ENCODE data around the gene GDI2. TPM values are rescaled to one million over a fixed set of nuclear protein-coding genes. Genes with fewer than 3 reads are reported as not detected.
"Not testable (repeated sequence)": the region's sequence is repeated elsewhere in the genome, so short reads cannot be mapped to it uniquely, and the experiment has no call there.

GDI2 gene
- total RNA-seq, 2 experiments from 2014 or later: 187 to 194 TPM

DNA sequence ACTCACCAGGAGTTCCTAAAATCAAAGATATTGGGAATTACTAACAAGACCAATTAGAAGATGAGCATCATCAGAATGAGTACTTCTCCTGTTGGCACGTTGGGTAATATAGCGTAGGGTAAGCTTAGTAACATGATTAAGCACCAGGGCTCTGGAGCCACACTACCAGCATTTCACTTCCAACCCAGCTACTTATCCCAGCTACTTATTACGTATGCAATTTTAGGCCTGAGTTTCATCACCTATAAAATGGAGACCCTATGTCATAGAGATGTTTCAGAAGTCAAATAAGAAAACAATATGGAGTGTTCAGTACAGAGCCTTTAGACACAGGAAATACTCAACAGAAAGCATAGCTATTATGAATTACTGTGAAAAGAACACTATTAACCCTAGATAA lies 19.0 kb downstream of the GDI2 start:
- peaks cover 33% of the 10 kb centered on the region for H3K36me3 Mint-ChIP-seq
- POLR2A ChIA-PET: interaction anchor here (1.1 kb wide), 1 partner anchor 19 kb away, joined by 6 read pairs; the partner anchor contains the start of gene GDI2

DNA sequence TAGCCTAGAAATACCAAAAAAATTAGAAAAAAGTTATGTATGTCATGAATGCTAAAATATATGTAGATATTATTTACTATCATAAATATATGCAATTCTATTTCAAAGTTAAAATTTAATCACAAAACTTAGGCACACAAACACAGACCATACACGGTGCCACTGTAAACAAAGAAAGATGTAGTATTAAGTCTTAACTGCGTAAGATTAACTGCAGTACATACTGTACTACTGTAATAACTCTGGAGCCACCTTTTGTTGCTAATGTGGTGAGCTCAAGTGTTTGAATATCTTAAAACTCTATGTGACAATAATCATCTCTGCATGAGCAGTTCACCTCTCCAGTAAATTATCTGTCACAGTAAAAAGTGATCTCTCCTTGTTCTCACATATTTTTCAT lies 23.6 kb downstream of the GDI2 start:
- DNase-seq: no peak
- Mint-ChIP-seq H3K27me3 (no peaks in the 10 kb centered on the region), H3K36me3 (peaks cover 49% of the 10 kb centered on the region), H3K27ac (peak overlapping the region; percentile 6), H3K4me3 (no peak overlapping the region), H3K4me1 (peaks cover 32% of the 10 kb centered on the region), H3K9me3 (no peaks in the 10 kb centered on the region)
- no peak for ATAC-seq (ENCODE audit: low read depth)
- POLR2A ChIA-PET: interaction anchor here (1.0 to 1.5 kb wide), 2 partner anchors 21 to 24 kb away, joined by 3 to 5 read pairs; partner anchors contain the start of gene GDI2

More for the DNA sequence above, 19.0 kb downstream of the GDI2 start:
- ATAC-seq (ENCODE audit: low read depth) (no peak), DNase-seq (no peak)
- Mint-ChIP-seq H3K4me3 (no peak overlapping the region), H3K27ac (no peak overlapping the region), H3K4me1 (peaks cover 17% of the 10 kb centered on the region), H3K9me3 (no peaks in the 10 kb centered on the region), H3K27me3 (no peaks in the 10 kb centered on the region)

DNA sequence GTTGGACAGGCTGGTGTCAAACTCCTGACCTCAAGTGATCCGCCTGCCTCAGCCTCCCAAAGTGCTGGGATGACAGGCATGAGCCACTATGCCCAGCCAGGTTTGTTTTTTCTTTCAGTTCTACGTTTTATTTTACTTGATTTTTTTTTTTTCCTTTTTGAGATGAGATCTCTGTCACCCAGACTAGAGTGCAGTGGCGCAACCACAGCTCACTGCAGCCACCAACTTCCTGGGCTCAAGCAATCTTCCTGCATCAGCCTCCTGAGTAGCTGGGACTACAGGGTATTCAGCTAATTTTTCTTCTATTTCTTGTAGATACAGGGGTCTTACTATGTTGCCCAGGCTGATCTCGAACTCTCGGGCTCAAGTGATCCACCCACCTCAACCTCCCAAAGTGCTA lies 24.3 kb downstream of the GDI2 start:
- peak; percentile 39 for DNase-seq
- Mint-ChIP-seq H3K27ac (peak overlapping the region; percentile 62), H3K4me1 (peaks cover 30% of the 10 kb centered on the region), H3K36me3 (peaks cover 52% of the 10 kb centered on the region), H3K27me3 (no peaks in the 10 kb centered on the region), H3K4me3 (peak overlapping the region; percentile 17), H3K9me3 (peaks cover 2% of the 10 kb centered on the region)
- ATAC-seq (ENCODE audit: low read depth): peak; percentile 77
- POLR2A ChIA-PET: interaction anchor here (0.6 to 1.6 kb wide), 3 partner anchors 19 to 25 kb away, joined by 3 to 8 read pairs (median 5); partner anchors contain the start of gene GDI2

DNA sequence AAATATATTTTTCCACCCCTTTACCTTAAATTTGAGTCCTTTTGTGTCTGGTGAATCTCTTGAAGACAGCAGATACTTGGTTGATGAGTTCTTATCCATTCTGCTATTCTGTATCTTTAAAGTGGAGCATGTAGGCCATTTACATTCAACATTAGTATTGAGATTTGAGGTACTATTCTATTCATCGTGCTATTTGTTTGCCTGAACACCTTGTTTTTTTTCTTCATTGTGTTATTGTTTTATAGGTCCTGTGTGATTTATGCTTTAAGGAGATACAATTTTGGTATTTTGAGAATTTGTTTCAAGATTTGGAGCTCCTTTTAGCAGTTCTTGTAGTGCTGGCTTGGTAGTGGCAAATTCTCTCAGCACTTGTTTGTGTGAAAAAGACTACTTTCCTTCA lies 29.9 kb downstream of the GDI2 start:
- POLR2A ChIA-PET: no interaction called here
- H3K27me3 Mint-ChIP-seq: no peaks in the 10 kb centered on the region
- H3K36me3 Mint-ChIP-seq: peaks cover 74% of the 10 kb centered on the region
- no peak overlapping the region for H3K4me3 Mint-ChIP-seq
- H3K9me3 Mint-ChIP-seq: peaks cover 6% of the 10 kb centered on the region
- DNase-seq (no peak), ATAC-seq (ENCODE audit: low read depth) (no peak)
- H3K27ac Mint-ChIP-seq: no peak overlapping the region
- H3K4me1 Mint-ChIP-seq: peaks cover 39% of the 10 kb centered on the region

DNA sequence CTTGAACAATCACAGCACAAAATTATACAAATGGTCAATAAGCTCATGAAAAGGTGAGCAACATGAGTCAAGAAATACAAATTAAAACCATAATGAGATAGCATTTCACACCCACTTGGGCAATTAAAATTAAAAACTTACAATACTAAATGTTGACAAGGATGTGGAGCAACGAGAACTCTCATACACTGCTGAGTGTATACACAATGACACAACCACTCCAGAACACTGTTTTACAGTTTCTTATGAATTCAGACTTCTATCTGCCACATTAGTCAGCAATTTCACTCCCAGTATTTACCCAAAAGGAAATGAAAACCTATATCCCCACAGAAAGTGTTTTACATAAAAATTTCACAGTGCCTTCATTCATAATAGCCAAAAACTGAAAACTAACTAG lies 31.1 kb downstream of the GDI2 start:
- ATAC-seq (ENCODE audit: low read depth) (no peak), DNase-seq (no peak)
- Mint-ChIP-seq H3K9me3 (peaks cover 6% of the 10 kb centered on the region), H3K36me3 (peaks cover 76% of the 10 kb centered on the region), H3K27me3 (no peaks in the 10 kb centered on the region), H3K4me1 (peaks cover 43% of the 10 kb centered on the region), H3K4me3 (no peak overlapping the region), H3K27ac (peak overlapping the region; percentile 59)
- POLR2A ChIA-PET: interaction anchor here (0.5 to 0.6 kb wide), 2 partner anchors 20 to 98 kb away, joined by 3 to 4 read pairs; no protein-coding TSS in a partner anchor

DNA sequence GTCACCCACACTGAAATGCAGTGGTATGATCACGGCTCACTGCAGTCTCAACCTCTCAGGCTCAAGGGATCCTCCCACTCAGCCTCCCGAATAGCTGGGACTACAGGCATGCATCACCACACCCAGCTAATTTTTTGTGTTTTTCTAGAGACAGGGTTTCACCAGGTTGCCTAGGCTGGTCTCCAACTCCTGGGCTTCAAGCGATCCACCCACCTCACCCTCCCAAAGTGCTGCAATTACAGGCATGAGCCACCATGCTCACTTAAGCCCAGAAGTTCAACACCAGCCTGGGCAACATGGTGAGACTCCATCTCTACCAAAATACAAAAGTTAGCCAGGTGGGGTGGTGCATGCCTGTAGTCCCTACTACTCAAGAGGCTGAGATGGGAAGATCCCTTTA lies 33.5 kb downstream of the GDI2 start:
- DNase-seq: no peak
- POLR2A ChIA-PET: no interaction called here
- Mint-ChIP-seq H3K4me3 (no peak overlapping the region), H3K9me3 (peaks cover 6% of the 10 kb centered on the region), H3K27me3 (no peaks in the 10 kb centered on the region), H3K4me1 (peaks cover 57% of the 10 kb centered on the region), H3K27ac (no peak overlapping the region), H3K36me3 (peaks cover 70% of the 10 kb centered on the region)
- no peak for ATAC-seq (ENCODE audit: low read depth)

DNA sequence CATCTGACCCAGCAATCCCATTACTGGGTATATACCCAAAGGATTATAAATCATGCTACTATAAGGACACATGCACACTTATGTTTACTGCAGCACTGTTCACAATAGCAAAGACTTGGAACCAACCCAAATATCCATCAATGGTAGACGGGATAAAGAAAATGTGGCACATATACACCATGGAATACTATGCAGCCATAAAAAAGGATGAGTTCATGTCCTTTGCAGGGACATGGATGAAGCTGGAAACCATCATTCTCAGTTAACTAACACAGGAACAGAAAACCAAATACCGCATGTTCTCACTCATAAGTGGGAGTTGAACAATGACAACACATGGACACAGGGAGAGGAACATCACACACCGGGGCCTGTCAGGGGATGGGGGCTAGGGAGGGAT lies 35.5 kb downstream of the GDI2 start:
- Mint-ChIP-seq H3K36me3 (peaks cover 69% of the 10 kb centered on the region), H3K4me1 (peaks cover 52% of the 10 kb centered on the region)
- H3K27me3 Mint-ChIP-seq; ATAC-seq (ENCODE audit: low read depth); H3K9me3 Mint-ChIP-seq; DNase-seq; POLR2A ChIA-PET; H3K27ac Mint-ChIP-seq; H3K4me3 Mint-ChIP-seq: not testable (repeated sequence)

DNA sequence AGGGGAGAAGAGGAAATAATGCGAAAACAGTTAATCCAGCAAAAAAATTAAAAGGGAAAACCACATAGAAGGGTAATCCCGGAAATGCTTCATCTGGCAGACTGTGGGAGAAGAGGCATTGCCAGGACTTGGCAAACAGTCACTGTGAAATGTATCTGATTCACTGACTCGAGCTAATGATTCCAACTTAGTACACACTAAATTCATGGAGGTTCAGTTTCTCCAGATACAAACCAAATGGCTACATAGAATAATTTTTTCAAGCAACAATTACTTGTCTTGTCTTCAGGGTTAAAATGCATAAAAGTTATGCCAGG lies 36.4 kb downstream of the GDI2 start:
- peaks cover 48% of the 10 kb centered on the region for H3K4me1 Mint-ChIP-seq
- no peaks in the 10 kb centered on the region for H3K27me3 Mint-ChIP-seq
- DNase-seq (no peak), ATAC-seq (ENCODE audit: low read depth) (no peak)
- H3K36me3 Mint-ChIP-seq: peaks cover 64% of the 10 kb centered on the region
- no peaks in the 10 kb centered on the region for H3K9me3 Mint-ChIP-seq
- H3K4me3 Mint-ChIP-seq: no peak overlapping the region
- H3K27ac Mint-ChIP-seq: peak overlapping the region; percentile 14
- POLR2A ChIA-PET: interaction anchor here (0.9 to 3.2 kb wide), 3 partner anchors 35 to 113 kb away, joined by 4 to 17 read pairs (median 4); partner anchors contain the start of genes ANKRD16, FBH1 and GDI2

DNA sequence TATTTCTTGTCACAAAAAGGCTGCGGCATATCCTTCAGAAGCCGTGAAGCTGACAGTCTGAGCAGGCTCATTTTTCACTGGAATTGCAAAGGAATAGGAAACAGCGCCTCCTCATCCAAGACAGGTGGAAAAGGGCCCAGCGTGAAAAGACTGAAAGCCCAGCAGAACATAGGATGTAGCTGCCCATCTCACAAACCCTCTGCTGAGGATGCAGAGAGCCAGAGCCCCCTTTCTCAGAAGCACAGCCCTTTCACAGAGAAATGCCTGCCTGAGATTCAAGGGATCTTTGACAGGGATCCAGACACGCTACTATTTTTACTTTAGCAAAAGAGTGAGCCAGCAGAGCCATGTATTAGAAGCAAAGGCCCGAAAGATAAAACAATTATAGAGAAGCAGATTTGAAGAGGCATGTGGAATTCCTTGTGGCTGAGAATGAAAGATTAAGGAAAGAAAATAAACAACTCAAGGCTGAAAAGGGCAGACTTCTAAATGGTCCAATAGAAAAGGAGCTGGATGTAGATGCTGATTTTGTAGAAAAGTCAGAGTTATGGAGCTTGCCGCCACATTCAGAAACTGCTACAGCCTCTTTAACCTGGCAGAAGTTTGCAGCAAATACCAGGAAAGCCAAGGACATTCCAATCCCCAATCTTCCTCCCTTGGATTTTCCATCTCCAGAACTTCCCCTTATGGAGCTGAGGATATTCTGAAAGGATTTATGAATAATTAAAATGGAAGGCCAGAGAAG lies 36.9 kb downstream of the GDI2 start:
- ATAC-seq (ENCODE audit: low read depth): peak; percentile 18
- POLR2A ChIA-PET: interaction anchor here (0.9 to 3.2 kb wide), 3 partner anchors 35 to 114 kb away, joined by 4 to 17 read pairs (median 4); partner anchors contain the start of genes ANKRD16, FBH1 and GDI2
- Mint-ChIP-seq H3K4me1 (peaks cover 53% of the 10 kb centered on the region), H3K4me3 (peak overlapping the region; percentile 78), H3K9me3 (no peaks in the 10 kb centered on the region), H3K27me3 (no peaks in the 10 kb centered on the region), H3K27ac (peak overlapping the region; percentile 93), H3K36me3 (peaks cover 66% of the 10 kb centered on the region)
- no peak for DNase-seq

DNA sequence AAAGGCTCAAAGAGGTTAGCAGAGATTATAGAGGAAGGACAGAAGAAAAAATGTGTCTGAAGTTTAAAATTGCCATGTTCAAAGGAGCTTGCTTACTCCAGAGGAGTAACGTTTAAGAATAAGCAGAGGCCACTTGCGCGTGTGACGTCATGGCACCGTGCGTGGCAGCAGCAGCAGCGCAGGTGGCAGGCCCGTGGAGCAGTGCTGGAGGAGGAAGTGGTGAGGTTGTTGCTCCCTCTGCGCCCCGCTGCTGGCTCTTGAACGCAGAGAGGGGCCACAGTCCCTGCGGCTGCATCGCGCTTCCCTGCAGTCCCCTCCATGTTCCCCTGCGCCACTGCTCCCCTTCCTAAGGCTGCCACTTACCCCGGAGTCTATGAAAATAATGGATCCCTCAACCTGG lies 37.5 kb downstream of the GDI2 start:
- Mint-ChIP-seq H3K9me3 (no peaks in the 10 kb centered on the region), H3K4me3 (peak overlapping the region; percentile 78), H3K4me1 (peaks cover 48% of the 10 kb centered on the region), H3K27me3 (no peaks in the 10 kb centered on the region), H3K27ac (peak overlapping the region; percentile 93), H3K36me3 (peaks cover 64% of the 10 kb centered on the region)
- POLR2A ChIA-PET: interaction anchor here (1.5 to 3.2 kb wide), 2 partner anchors 38 to 114 kb away, joined by 4 to 17 read pairs; partner anchors contain the start of genes ANKRD16, FBH1 and GDI2
- peak; percentile 100 for ATAC-seq (ENCODE audit: low read depth)
- peak; percentile 79 for DNase-seq

DNA sequence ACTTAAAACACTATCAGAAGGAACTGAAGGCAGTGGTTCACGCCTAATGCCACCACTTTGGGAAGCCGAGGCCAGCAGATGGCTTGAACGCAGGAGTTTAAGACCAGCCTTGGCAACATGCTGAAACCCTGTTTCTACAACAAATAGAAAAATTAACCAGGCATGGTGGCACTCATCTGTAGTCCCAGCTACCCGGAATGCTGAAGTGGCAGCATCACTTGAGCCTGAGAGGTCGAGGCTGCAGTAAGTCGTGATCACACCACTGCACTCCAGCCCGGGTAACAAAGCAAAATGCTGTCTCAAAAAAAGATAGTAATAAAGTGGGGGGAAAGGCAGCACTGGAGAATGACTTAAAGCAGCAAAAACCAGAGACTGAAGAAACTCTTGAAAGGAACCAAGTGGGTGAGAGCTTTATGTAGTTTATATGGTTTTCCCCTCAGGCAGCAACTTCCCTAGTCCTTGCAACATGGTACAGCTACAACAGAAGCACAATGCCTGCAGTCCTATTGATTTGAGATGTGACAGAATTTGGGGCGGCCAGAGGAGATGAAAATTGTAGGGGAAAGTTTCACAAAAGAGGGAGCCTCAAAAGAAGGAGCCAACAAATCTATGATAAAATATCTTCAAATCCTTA lies 38.1 kb downstream of the GDI2 start:
- Mint-ChIP-seq H3K36me3 (peaks cover 63% of the 10 kb centered on the region), H3K27ac (peak overlapping the region; percentile 93), H3K4me3 (peak overlapping the region; percentile 78), H3K9me3 (no peaks in the 10 kb centered on the region), H3K4me1 (peaks cover 46% of the 10 kb centered on the region), H3K27me3 (no peaks in the 10 kb centered on the region)
- no peak for ATAC-seq (ENCODE audit: low read depth)
- DNase-seq: no peak
- POLR2A ChIA-PET: interaction anchor here (3.2 kb wide), 1 partner anchor 39 kb away, joined by 17 read pairs; the partner anchor contains the start of gene GDI2

DNA sequence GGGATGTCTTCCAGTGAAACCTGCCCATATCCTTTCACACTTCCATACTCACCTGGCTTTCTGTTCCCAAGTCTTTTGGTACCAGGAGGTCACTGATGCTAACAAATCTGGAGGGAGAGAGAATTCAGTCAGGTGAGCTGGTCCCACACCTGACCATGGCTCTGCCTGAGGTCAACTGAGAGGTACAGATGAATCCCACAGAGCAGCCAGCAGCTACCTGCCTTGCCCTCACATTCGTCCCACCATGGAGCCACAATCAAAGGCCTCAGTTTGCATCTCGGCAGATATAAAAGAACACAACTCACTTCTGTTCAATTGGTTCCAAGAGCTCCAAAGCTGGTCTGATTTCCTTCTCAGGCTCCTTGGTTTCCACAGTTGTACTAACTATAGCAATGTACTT lies 47.0 kb downstream of the GDI2 start:
- ATAC-seq (ENCODE audit: low read depth): no peak
- Mint-ChIP-seq H3K27me3 (no peaks in the 10 kb centered on the region), H3K27ac (no peak overlapping the region), H3K4me1 (peaks cover 9% of the 10 kb centered on the region), H3K36me3 (peaks cover 48% of the 10 kb centered on the region), H3K9me3 (no peaks in the 10 kb centered on the region), H3K4me3 (no peak overlapping the region)
- DNase-seq: no peak
- POLR2A ChIA-PET: no interaction called here

DNA sequence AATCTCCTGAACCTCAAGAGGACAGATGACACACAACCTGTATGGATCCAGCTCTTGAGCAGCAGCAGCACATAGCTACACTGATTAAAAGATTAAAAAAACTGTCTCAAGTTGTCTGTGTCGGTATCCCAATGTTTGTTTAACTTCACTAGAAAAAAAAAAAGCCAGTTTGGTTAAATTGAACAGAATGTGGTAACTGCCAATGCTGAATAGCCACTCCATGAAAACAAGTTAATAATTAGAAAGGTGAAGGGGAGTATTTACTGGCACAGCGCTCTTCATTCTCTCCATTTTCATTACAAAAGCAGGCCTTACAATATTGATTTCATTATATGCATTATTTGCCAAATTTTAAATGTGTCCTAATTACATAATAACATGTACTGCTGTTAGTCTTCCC lies 47.6 kb downstream of the GDI2 start:
- Mint-ChIP-seq H3K9me3 (no peaks in the 10 kb centered on the region), H3K27ac (no peak overlapping the region), H3K4me3 (no peak overlapping the region), H3K27me3 (no peaks in the 10 kb centered on the region), H3K4me1 (peaks cover 9% of the 10 kb centered on the region), H3K36me3 (peaks cover 50% of the 10 kb centered on the region)
- no peak for ATAC-seq (ENCODE audit: low read depth)
- no peak for DNase-seq
- POLR2A ChIA-PET: no interaction called here

Data from activated naive CD8-positive, alpha-beta T cell treated with anti-CD3 and anti-CD28 coated beads, Interleukin-2, amount 10 ng/mL, durations not matched to agents 7 days and 5 days (primary cell).